Measurements from ENCODE around the gene TEX54.

Gene TEX54

DNA sequence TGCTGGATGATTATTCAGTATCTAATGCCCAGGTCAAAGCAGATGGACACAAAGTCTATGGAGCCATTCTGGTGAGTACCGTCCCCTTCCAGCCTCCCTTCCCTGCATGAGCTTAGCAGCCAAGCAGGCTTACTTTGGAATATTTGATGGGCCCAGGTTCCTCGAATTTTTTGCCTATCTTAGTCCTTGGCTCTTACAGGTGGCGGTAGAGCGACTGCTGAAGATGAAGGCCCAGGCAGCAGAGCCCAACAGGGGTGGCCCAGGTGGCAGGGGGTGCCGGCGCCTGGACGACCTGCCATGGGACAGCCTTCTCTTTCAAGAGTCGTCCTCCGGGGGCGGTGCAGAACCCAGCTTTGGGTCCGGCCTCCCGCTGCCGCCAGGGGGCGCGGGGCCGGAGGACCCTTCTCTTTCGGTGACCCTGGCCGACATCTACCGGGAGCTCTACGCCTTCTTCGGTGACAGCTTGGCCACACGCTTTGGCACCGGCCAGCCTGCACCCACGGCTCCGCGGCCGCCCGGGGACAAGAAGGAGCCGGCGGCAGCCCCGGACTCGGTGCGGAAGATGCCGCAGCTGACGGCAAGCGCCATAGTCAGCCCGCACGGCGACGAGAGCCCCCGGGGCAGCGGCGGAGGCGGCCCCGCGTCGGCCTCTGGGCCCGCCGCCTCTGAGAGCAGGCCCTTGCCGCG is 46.2 kb downstream of the TEX54 start:
- peak; percentile 65 to 88 (median 76) for DNase-seq

GRCh38 chr11:62782753-62783152 is 49.9 kb downstream of the TEX54 start:
- no peak for DNase-seq

Measured in stimulated activated naive CD4-positive, alpha-beta T cell (primary cell).